NOMO-1 treated with DMSO at 0.1 percent for 48 hours (cell line): ENCODE results near the gene CASR.

Experiments used
- DNase-seq: peaks from one replicate; lab custom pipeline; 2025; ENCODE audit not compliant: unreplicated experiment; lab: John Stamatoyannopoulos, UW

The CASR gene

GRCh38 chr3:122299872-122300460 is 116.5 kb downstream of the CASR start:
- DNase-seq, result peak; percentile 46

GRCh38 chr3:122301063-122301462 is 117.6 kb downstream of the CASR start:
- peak; percentile 51 for DNase-seq

GRCh38 chr3:122305818-122306621 is 122.6 kb downstream of the CASR start:
- DNase-seq, result peak; percentile 33

- no peak for DNase-seq
Measured at GRCh38 chr3:122306622-122306953, 123.1 kb downstream of the CASR start.

GRCh38 chr3:122307094-122307687 is 123.7 kb downstream of the CASR start:
- DNase-seq, result no peak

- DNase-seq, result peak; percentile 53
Measured at GRCh38 chr3:122307976-122308375, 124.5 kb downstream of the CASR start.

- no peak for DNase-seq
Measured at GRCh38 chr3:122310361-122310760, 126.9 kb downstream of the CASR start.

- DNase-seq, result no peak
Measured at GRCh38 chr3:122312826-122313225, 129.4 kb downstream of the CASR start.

GRCh38 chr3:122313281-122313680 is 129.8 kb downstream of the CASR start:
- no peak for DNase-seq

GRCh38 chr3:122314228-122314876 is 130.9 kb downstream of the CASR start:
- DNase-seq, result no peak

- DNase-seq, result no peak
Measured at GRCh38 chr3:122315619-122316018, 132.2 kb downstream of the CASR start.

GRCh38 chr3:122316368-122316767 is 132.9 kb downstream of the CASR start:
- no peak for DNase-seq

- DNase-seq, result no peak
Measured at GRCh38 chr3:122318620-122319019, 135.2 kb downstream of the CASR start.

GRCh38 chr3:122322095-122323075 is 138.9 kb downstream of the CASR start:
- no peak for DNase-seq

- DNase-seq, result peak; percentile 83
Measured at GRCh38 chr3:122324871-122325323, 141.4 kb downstream of the CASR start, which contains the start of gene CSTA. Gene CSTA, plus strand, starts transcription at chr3:122325248. Its CDS starts 45 bp downstream, at chr3:122325293.

GRCh38 chr3:122325769-122326168 is 142.3 kb downstream of the CASR start:
- peak; percentile 17 for DNase-seq

- no peak for DNase-seq
Measured at GRCh38 chr3:122331886-122332285, 148.4 kb downstream of the CASR start.

- DNase-seq, result no peak
Measured at GRCh38 chr3:122332551-122332950, 149.1 kb downstream of the CASR start.
